T1000 (cell line): ENCODE data around the gene CNST.
"Not testable (repeated sequence)": the region's sequence is repeated elsewhere in the genome, so short reads cannot be mapped to it uniquely, and the experiment has no call there.

Experiments used
- DNase-seq: peaks from one replicate; lab custom pipeline; 2025; ENCODE audit warnings: mixed read lengths; lab: John Stamatoyannopoulos, UW

CNST gene

DNA sequence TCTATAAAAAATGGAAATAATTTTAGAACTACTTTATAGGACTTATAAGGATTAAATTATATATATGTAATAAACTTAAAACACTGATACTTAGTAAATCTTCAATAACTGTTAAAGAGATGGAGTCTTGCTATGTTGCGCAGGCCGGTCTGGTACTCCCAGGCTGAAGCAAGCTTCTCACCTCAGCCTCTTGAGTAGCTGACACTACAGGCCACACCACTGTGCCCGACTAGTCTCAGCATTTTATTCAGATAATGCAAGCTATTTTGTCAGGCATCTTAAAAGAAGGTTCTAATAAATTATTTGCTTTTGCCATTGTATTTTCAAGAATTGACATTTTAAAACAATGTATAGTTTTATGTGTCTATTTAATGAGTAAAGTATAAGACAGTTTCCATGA lies 20.8 kb downstream of the CNST start:
- DNase-seq, result no peak

- DNase-seq, result no peak
These were observed 21.4 kb downstream of the CNST start for GRCh38 chr1:246587606-246588005.

DNA sequence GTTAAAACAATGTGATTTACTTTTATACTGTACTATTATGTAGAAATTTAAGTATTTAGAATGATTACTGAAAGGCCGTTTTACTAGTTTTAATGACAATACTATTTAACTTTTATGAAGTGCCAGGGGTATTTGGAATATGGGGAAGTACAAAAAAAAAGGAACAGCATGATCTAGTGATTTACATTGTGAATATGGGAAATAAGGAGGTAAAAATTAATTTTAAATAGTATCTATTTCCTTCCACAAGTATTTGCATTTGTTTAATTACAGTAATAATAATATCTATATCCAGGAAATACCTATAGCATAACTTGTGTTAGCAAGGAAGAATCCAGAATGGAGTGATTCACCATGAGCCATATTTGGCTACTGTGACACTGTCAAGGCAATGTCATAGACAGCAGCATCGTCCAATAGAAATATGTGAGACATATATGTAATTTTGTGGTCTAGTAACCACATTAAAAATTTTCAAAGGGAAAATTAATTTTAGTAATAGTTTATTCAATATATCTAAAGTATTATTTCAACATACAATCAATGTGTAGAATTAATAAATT lies 22.0 kb downstream of the CNST start:
- no peak for DNase-seq

DNA sequence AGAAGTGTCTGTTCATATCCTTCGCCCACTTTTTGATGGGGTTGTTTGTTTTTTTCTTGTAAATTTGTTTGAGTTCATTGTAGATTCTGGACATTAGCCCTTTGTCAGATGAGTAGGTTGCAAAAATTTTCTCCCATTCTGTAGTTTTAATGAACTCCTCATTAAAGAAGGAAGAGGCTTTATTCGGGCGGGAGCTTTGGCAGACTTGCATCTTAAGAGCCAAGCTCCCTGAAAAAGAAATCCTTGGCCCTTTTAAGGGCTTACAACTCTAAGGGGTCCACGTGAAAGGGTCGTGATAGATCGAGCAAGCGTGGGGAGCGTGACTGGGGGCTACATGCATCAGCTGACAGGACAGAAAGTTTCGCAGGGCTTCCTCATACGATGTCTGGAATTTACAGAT lies 23.7 kb downstream of the CNST start:
- not testable (repeated sequence) for DNase-seq

DNA sequence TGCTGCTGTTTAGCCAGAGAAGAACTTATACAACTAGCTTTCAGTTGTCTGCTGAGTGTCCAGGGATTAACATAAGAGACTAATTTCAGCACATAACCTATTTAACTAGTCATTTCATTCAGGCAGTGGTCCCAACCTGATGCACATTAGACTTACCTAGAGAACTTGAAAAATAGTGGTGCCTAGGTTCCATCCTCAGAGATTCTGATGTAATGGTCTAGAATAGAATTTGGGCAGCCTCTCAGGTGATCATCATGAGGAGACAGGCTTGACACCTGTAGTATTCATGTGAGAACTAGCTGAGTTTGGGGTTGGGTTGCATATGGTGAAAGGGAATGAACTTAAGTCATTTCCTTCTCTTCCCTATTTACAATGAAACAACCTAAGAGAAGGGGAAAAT lies 24.8 kb downstream of the CNST start:
- no peak for DNase-seq

DNA sequence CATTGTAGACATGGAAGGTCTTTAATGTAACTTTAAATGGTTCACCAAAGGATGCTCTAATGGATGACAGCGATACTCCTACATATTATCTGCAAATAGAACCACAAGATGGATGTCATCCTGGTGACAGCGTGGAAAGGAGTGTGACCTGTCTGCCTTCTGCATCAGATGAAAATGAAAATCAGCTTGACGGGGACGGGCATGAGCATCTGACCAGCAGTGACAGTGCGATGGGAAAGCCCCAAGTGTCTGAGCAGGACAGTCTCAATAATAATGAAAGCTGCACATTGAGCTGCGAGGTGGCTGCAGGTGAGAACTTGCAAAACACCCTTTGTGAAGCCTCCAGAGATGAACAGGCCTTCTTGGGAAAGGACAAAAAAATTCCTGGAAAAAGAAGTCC lies 25.2 kb downstream of the CNST start:
- DNase-seq, result no peak

- no peak for DNase-seq
These were observed 25.7 kb downstream of the CNST start for GRCh38 chr1:246591958-246592357.

DNA sequence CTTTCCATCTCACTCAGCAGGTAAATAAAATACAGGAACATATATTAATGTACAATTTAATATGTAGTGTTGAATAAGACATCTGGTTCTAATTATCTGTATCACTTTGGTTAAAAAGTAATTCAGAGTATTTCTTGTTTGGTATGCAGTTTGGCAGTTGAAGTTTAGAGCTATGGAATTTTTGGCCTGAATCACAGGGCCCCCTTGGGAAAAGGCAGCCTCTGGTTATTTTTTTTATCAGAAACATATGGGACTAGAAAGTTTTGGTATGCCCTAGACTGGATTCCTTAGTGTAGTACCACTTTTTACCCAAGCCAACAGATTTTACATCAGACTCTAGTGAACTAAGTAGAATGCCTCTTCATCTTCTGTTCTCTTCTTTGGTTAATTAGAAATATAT lies 26.4 kb downstream of the CNST start:
- DNase-seq, result peak; percentile 41

DNA sequence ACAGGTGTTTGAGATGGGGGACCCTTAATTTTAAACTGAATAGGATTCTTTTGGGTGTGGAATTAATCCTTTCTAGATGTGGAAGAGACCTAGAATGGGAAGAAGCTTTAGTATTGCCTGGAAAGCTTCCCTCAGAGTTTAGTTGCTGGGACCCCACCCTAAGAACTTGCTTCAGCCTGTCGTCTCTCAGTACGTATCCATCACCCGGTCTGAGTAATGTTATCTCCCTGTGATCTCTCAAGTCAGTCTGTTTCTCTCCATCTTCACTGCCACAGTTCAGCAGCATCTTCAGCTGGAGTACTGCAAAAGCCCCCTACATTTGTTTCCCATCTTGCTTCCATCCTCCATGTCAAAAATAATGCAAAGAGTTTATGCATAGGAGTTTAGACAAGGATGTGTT lies 28.9 kb downstream of the CNST start:
- no peak for DNase-seq

DNA sequence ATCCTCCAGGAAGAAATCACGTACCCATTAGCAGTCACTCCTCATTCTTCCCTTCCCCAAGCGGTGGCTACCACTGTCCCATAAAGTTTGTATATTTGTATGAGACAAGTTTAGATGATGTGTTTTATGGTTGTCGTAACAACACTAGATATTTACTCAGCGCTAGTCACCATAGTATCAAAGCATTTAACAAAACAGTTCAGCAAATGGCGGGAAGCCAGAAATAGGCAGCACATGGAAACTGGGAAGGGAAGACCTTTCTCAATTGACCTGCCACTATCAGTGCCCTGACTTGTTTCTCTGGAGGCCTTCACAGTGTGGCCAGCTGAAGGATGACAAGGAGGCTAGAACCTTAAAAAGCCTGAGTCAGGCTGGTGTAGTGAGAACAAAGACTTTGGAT lies 31.1 kb downstream of the CNST start:
- DNase-seq, result peak; percentile 83

- DNase-seq, result no peak
These were observed 31.7 kb downstream of the CNST start for GRCh38 chr1:246597971-246598370.

DNA sequence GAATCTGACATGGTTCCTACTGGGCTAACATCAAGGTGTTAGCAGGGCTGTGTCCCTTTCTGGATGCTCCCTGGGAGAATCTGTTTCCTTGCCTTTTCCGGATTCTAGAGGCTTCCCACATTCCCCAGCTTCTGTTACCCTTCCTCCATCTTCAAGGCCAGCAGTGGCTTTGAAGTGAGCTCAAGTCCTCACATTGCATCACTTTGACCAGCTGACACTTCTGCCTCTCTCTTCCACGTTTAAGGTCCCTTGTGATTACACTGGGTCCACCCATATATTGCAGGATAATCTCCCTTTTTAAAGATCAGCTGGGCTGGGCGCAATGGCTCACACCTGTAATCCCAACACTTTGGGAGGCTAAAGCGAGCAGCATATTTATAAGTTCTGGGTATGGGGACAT lies 33.1 kb downstream of the CNST start:
- no peak for DNase-seq

GRCh38 chr1:246600579-246600978 lies 34.3 kb downstream of the CNST start:
- DNase-seq, result no peak

GRCh38 chr1:246602194-246602593 lies 35.9 kb downstream of the CNST start:
- no peak for DNase-seq

- DNase-seq, result not testable (repeated sequence)
These were observed 39.0 kb downstream of the CNST start for GRCh38 chr1:246605231-246605630.

DNA sequence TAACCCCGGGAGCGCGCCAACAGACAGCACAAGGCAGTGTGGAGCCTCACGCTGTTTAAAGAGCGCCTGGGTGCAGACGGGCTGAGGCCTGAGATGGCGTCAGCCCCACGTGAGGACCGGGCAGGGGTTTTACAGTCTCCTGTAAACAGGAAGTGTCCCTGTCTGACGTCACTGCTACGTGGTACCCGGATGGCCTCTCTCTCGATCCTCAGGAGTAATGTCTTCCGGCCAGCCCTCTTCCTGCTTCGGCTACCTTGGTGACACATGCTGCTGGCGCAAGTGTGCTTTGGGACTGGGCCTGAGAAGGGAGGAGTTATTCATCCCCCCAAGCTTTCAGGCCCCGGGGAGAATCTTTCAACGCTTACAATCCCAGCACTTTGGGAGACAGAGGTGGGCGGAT lies 41.2 kb downstream of the CNST start:
- DNase-seq, result no peak

DNA sequence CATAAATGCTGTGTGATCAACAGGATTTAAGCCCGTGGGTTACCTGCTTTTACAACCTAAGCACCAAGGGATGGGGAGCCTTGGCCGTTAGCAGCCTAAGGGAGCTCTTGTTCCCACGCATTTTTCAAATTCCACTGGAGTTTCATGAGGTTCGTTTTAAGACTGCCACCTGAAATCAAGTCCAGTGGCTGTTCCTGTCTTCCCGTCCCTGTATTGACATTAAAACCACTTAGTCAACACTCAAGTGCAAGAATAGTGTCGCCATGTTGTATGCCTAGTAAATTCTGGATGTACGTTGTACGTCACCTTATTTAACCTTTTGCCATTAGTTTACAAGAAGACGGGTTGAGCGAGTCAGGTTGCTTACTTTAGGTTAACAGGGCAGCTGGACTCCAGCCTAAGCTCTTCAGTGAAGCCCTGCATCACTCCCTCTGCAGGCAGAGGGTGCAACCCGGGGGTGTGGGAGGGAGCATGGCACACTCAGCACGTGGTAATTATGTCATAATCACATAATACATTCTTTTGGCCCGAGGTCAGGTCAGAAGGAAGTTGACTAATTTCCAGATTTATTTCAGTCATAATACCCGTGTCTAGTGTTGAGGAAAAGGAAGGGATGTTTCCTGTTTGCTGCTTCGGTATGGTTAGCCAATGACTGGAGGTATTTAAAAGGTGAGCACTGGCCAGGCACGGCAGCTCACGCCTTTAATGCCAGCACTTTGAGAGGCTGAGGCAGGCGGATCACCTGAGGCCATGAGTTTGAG lies 42.5 kb downstream of the CNST start:
- peak; percentile 67 for DNase-seq

DNA sequence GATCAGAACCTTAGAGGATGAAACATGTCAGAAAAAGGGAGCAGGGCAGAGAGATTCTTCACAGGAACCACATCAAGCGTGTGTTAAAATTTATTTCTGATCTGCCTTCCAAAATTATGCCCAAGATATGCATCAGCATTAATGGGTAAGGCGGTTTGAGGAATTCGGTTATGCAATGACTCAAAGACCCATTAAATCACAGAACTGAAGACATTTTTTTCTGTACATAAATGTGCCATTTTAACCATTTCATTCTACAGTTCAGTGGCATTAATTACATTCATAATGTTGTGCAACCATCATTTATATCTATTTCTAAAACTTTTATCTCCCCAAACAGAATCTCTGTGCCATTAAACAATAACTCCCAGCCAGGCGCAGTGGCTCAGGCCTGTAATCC lies 43.4 kb downstream of the CNST start:
- DNase-seq, result no peak

GRCh38 chr1:246613096-246613758 lies 47.0 kb downstream of the CNST start:
- no peak for DNase-seq

DNA sequence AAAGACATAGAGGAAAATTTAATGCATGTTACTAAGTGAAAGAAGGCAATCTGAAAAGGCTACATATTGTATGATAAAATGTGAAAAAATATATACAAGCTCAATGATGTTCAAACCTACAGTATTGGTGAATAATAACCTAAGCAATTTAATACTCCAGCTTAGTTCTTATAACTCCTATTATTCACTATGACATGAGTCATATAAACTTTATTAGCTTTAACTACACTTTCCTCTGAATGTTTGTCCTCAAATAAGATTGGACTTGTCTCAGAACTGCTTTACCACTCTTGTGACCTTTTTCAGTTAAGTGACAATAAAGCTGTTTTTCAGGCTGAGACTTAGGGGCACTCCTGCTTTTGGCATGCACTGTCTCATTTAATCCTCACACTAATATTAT lies 50.9 kb downstream of the CNST start:
- no peak for DNase-seq

DNA sequence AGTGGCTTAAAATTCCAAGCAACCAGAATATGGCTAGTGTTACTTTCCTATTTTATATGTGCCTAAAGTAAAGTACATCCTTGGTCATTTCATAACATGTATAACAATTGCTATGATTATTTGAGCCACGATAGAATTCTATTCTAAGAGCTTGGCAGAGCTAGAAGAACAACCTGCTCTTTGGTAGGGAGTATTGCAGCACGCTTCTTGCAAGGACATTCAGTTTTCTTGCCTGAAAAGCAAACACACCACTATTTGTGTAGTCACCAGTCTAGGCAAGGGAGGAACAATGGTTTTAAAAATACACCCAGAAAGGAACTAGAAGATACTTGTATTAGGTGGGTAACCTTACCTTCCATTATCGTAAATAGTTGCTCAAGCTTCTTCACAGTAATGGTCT lies 51.5 kb downstream of the CNST start:
- no peak for DNase-seq

- no peak for DNase-seq
These were observed 52.1 kb downstream of the CNST start for GRCh38 chr1:246618240-246618808.

GRCh38 chr1:246622035-246622652 lies 55.9 kb downstream of the CNST start:
- DNase-seq, result no peak
